HepG2 (cell line): ENCODE measurements around the gene TMEM183A. TPM values are rescaled to one million over a fixed set of nuclear protein-coding genes. Genes with fewer than 3 reads are reported as not detected.
A peak's percentile ranks its signal among the peaks of the same experiment; 100 is the strongest.

Experiments used
- CEBPG ChIP-seq: IDR thresholded peaks from 2 replicates; pipeline ENCODE4 v1.6.1; 2016
- FOXA3 ChIP-seq: IDR thresholded peaks from 2 replicates; pipeline ENCODE4 v1.6.1; 2016; ENCODE audit warnings: missing genetic modification reagents, missing compliant biosample characterization
- GATAD1 ChIP-seq: IDR thresholded peaks from 2 replicates; pipeline ENCODE4 v1.6.1; 2016; ENCODE audit warnings: missing genetic modification reagents, missing compliant biosample characterization
- HINFP ChIP-seq: sonication (generic); formaldehyde crosslinking; IDR thresholded peaks from 2 replicates; pipeline ENCODE4 v1.4.0; 2020; ENCODE audit warnings: low read depth, mild to moderate bottlenecking, missing genetic modification reagents
- MXD3 ChIP-seq: IDR thresholded peaks from 2 replicates; pipeline ENCODE4 v1.6.1; 2016; ENCODE audit warnings: mild to moderate bottlenecking, missing biosample characterization, missing genetic modification reagents
- SALL2 ChIP-seq: sonication (generic); formaldehyde crosslinking; IDR thresholded peaks from 2 replicates; pipeline ENCODE4 v1.8.1; 2023; ENCODE audit warnings: mild to moderate bottlenecking, missing genetic modification reagents, inconsistent platforms
- SRY ChIP-seq: sonication (generic); formaldehyde crosslinking; IDR thresholded peaks from 2 replicates; pipeline ENCODE4 v1.8.0; 2022; ENCODE audit warnings: mild to moderate bottlenecking, missing genetic modification reagents
- TEAD3 ChIP-seq: optimal IDR thresholded peaks from 2 replicates; pipeline ENCODE3; 2016; ENCODE audit warnings: borderline replicate concordance
- TFE3 ChIP-seq: IDR thresholded peaks from 2 replicates; pipeline ENCODE4 v1.6.1; 2016
- TRIM22 ChIP-seq: fragments of 450-650 bp; IDR thresholded peaks from 2 replicates; pipeline ENCODE4 v1.6.1; 2017
- ZBTB26 ChIP-seq: IDR thresholded peaks from 2 replicates; pipeline ENCODE4 v1.6.1; 2016; ENCODE audit warnings: missing compliant biosample characterization, missing genetic modification reagents, borderline replicate concordance
- ZKSCAN5 ChIP-seq: sonication (generic); formaldehyde crosslinking; IDR thresholded peaks from 2 replicates; pipeline ENCODE4 v1.5.1; 2020; ENCODE audit warnings: mild to moderate bottlenecking, missing genetic modification reagents
- ZNF276 ChIP-seq: sonication (generic); formaldehyde crosslinking; IDR thresholded peaks from 2 replicates; pipeline ENCODE4 v1.4.0; 2020; ENCODE audit warnings: mild to moderate bottlenecking, low read depth, missing genetic modification reagents
- ZNF280D ChIP-seq: sonication (generic); formaldehyde crosslinking; IDR thresholded peaks from 2 replicates; pipeline ENCODE4 v1.5.1; 2020; ENCODE audit warnings: mild to moderate bottlenecking, missing genetic modification reagents
- ZNF598 ChIP-seq: sonication (generic); formaldehyde crosslinking; IDR thresholded peaks from 2 replicates; pipeline ENCODE4 v1.5.1; 2020; ENCODE audit warnings: mild to moderate bottlenecking, missing genetic modification reagents, borderline replicate concordance
- polyA plus RNA-seq, 8 experiments: library from polyadenylated mRNA; depleted of rRNA in 3 of 8; stranded (reverse) in 7 of 8; unstranded in 1 of 8; fragments of >200 nt; fragmentation: Illumina TruSeq in 4 of 8; extraction: Trizol in 4 of 8; gene quantifications; 2 replicates each; pipeline versions ENCODE4 v1.2.1 to v1.2.3, GENCODE V29; 2011 to 2016; ENCODE audit warnings: low read depth in 4 of 8, missing spikeins in 1 of 8, mixed read lengths in 1 of 8; ENCODE audit not compliant: insufficient read depth in 1 of 8
- total RNA-seq, 5 experiments: library from RNA; depleted of rRNA; stranded (reverse); fragments of >200 nt; fragmentation: Illumina TruSeq; extraction: Trizol; gene quantifications; 2 replicates each; pipeline ENCODE4 v1.2.3, GENCODE V29; 2016; ENCODE audit warnings: low read depth in 1 of 5

TMEM183A gene
- total and polyA plus RNA-seq, 2 of the 13 experiments (the other 11 are each of a cell fraction or from before 2014, with no cell fraction given), result 59.7 to 82.0 TPM

GRCh38 chr1:203006948-203007871 lies at the start of gene TMEM183A (continued):
- no peak for TF ChIP-seq ZNF280D
- TF ChIP-seq MXD3 (CRISPR knock-in tag), result no peak
- no peak for TF ChIP-seq ZKSCAN5 (CRISPR knock-in tag)
- TF ChIP-seq HINFP (CRISPR knock-in tag), result 0 out of 2 replicates have a peak, but pooled peaks have one; percentile 40
- TF ChIP-seq TFE3 (CRISPR knock-in tag), result peak; percentile 40; the same call in 1 of the 2 replicates
- TF ChIP-seq TEAD3, result peak; percentile 63
- no peak for TF ChIP-seq ZNF276 (CRISPR knock-in tag)
- no peak for TF ChIP-seq SALL2 (CRISPR knock-in tag)
- no peak for TF ChIP-seq TRIM22
- no peak for TF ChIP-seq CEBPG
- peak; percentile 97 for TF ChIP-seq GATAD1 (CRISPR knock-in tag)
- peak; percentile 41; the same call in 1 of the 2 replicates for TF ChIP-seq SRY (CRISPR knock-in tag)
- peak; percentile 72; the same call in 1 of the 2 replicates for TF ChIP-seq ZBTB26 (CRISPR knock-in tag)
- peak; percentile 49; the same call in 1 of the 2 replicates for TF ChIP-seq FOXA3 (CRISPR knock-in tag)
- no peak for TF ChIP-seq ZNF598 (CRISPR knock-in tag)
